Stomach (tissue), 4 donors: ENCODE data around the gene PER1.

ENCODE experiments used
- POLR2A ChIP-seq, 4 donors: fragments of 450-650 bp; IDR thresholded peaks; one replicate each; pipeline ENCODE4 v1.6.1; 2016; ENCODE audit warnings: antibody characterized with exemption in 4 of 4, control low read depth in 2 of 4, mild to moderate bottlenecking in 1 of 4, moderate library complexity in 1 of 4
- POLR2AphosphoS5 ChIP-seq, 3 donors: sonication (generic); formaldehyde crosslinking; IDR thresholded peaks; one replicate each; pipeline ENCODE4 v1.6.1; 2016; ENCODE audit warnings: antibody characterized with exemption in 3 of 3
- TF ChIP-seq, protein P1 (sequence below), 7 experiments: fragments of 450-650 bp in 4 of 7; fragments of 200-600 bp in 3 of 7; sonication (generic) in 3 of 7; IDR thresholded peaks; one replicate each; pipeline ENCODE4 v1.5.1; 2016 to 2019; ENCODE audit warnings: antibody characterized with exemption in 7 of 7, control low read depth in 2 of 7, mild to moderate bottlenecking in 1 of 7

DNA sequence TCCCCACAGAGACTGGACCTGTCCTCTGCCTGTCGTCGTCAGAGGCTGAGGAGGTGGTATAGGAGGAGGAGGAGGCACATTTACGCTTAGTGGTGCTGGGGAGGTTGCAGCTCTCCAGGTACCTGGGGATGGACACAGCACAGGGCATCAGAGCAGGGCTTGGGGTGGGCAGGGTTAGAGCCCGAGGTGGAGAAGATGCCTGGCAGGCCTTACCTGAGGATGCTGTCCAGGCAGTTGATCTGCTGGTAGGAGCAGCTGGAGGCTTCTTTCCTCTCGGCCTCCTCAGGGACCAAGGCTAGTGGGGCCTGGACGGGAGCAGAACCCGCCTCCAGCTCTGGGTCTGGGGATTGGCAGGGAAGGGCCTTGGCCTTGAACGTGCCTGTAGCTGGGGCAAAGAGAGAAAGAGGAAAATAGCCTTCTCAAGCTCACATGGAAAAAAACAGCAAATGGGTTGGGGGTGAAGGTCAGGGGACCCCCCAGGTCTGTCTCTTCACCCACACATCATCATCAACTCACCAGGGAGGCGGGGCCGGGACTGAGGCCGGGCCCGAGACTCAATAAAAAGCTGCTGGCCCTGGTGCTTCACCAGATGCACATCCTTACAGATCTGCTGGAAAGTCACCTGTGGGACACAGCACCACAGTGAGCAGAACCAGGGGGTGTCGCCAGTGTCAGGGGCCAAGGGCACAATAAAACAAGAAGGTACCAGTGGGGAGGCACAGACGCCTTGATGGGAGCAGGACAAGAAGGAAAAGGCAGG is 5.6 kb downstream of the PER1 start:
- no peak for TF ChIP-seq POLR2A (IDR thresholded peaks at IDR 0.05)
- TF ChIP-seq, protein P1, sequence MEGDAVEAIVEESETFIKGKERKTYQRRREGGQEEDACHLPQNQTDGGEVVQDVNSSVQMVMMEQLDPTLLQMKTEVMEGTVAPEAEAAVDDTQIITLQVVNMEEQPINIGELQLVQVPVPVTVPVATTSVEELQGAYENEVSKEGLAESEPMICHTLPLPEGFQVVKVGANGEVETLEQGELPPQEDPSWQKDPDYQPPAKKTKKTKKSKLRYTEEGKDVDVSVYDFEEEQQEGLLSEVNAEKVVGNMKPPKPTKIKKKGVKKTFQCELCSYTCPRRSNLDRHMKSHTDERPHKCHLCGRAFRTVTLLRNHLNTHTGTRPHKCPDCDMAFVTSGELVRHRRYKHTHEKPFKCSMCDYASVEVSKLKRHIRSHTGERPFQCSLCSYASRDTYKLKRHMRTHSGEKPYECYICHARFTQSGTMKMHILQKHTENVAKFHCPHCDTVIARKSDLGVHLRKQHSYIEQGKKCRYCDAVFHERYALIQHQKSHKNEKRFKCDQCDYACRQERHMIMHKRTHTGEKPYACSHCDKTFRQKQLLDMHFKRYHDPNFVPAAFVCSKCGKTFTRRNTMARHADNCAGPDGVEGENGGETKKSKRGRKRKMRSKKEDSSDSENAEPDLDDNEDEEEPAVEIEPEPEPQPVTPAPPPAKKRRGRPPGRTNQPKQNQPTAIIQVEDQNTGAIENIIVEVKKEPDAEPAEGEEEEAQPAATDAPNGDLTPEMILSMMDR (IDR thresholded peaks at IDR 0.05) = no peak
- no peak for TF ChIP-seq POLR2AphosphoS5 (IDR thresholded peaks at IDR 0.05)
